Measurements from ENCODE around the gene ENHO.

The ENHO gene

DNA sequence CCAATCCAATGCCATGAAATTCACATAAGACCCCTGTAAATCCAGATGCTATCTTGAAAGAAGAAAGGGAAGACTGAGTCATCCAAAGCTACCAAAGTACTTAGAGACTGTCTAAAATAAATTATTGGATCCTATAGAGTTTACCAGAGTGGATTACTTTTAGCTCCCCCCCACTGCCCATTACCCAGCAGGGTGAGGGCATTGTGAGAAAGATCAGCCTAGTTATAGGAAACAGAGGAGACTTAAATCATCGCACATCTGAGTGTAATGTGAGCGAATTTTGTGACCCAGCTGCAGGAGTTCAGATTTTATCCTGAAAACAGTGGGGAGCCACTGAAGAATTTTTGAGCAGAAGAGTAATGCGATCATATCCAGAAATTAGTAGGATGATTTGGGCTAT lies 1.6 kb upstream of the ENHO start:
- DNase-seq (ENCODE audit: low read depth in 2 of 2), result no peak

DNA sequence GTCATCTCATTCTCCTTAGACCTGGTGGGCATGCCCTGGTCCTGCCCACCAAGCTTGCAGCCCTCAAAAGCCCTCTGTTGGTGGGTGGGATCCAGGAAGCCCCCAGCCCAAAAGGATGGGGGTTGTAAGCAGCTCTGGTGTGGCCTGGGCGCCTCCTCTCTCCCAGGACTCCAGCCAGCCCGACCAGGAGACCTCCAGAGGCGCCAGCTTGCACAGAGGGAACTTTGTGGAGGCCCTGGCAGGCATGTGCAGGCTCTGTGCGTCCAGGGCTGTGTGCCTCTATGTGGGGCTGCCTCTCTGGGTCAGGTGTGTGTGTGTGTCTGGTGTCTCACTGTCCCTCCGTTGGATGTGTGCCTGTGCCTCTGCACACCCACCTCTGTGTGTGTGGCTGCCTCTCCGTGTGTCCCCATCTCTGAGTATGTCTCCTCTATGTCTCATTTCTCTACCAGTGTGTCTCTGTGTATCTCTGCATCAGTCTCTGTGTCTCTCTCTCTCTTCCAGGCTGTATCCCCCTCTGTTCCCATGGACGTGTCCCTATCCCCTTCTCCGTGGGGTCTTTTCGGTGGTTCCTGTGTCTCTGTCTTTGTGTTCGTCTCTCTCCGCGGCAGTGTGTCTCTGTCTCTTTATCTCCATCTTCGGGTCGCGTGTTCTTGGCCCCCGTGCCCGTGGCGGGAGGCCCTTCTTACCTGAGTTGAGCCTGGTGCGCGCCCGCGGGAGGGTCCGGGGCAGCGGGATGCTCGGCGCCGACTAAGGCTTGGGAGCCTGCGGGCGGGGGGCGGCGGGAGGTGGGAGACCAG lies 501 bp downstream of the ENHO start:
- no peak for DNase-seq (ENCODE audit: low read depth in 2 of 2)

DNA sequence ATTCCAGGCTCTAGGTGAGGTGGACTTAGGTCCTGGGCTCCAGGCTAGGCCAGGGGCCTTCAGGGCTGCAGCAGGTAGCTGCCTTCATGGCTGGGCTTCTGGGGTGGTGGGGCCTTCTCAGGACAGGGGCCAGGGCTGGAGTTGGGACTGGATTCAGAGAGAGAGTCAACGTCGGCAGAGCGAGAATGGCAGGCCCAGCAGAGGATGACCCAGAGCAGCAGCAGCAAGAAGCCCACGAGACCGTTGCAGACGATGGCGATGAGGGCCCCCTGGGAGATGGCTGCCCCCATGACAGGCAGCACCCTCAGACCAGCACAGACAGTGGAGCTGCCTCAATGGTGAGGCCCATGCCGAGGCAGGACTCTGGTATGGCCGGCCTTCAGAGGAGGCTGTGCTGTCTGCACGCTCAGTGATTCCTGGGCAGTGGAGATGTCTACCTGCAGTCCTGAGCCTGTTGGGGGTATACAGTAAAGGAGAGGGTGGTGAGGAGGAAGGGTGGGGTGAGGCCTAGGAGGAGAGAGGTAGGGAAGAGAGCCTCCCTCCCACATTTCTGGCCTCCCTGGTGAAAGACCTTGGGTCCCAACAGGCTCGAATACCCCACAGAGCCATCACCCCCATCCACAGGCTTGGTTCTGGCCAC lies 1.3 kb downstream of the ENHO start:
- DNase-seq (ENCODE audit: low read depth in 2 of 2), result no peak

DNA sequence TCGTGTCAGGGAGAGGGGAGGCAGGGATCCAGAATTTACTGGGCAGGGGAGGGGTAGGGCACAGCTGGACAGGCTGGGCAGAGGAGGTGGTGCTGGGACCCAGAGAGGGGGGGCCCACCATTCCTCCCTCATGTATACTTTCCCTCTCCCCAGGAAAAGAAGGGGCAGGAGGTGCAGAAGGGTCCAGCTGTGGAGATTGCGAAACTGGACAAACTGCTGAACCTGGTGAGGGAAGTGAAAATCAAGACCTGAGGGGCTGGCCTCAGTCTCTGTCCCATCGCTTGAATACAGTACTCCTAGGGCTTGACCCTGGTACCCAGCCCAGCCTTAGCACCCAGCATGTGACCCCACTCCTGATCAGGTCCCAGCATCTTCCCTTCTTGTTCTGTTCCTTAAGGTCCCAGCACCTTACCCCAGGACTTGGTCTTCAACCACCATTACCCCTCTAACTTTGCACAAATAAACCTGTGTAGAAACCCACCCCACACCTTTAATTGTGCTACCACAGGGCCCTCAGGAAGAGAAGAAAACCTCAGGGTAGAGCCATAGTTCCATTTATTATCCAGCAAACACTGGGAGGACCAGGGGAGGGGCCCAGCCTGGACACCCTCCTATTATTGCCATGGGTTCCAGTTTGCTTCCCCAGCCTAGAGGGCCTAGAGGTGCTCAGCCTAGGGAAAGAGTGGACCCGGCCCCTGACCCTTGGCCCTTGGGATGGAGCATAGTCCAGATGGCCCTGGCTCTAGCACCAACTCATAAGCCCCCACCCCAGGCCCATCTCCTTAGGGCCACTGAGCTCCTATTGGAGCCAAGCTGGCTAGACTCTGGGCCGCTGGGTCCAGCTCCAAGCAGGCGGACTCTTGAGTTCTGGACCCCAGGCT lies 2.0 kb downstream of the ENHO start:
- no peak for DNase-seq (ENCODE audit: low read depth in 2 of 2)

DNA sequence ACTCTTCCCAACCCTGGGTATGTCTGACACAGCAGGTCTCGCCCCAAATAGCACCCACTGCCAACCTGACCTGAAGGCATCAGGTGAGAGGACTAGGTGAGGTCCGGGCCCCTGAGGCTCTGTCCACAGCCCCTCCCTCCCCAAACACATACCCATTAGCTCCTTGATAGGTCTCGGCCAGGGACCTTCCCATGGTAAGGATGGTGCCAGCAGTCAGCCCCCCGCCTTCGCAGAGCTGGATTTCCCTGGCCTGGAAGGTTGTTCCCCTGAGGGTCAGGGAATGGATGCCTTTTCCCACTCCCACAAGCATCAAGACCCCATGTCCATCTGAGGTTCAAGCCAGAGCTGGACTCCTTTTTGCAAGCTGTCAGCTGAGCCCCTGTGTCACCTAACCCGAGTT lies 2.7 kb downstream of the ENHO start:
- DNase-seq (ENCODE audit: low read depth in 2 of 2), result no peak

DNA sequence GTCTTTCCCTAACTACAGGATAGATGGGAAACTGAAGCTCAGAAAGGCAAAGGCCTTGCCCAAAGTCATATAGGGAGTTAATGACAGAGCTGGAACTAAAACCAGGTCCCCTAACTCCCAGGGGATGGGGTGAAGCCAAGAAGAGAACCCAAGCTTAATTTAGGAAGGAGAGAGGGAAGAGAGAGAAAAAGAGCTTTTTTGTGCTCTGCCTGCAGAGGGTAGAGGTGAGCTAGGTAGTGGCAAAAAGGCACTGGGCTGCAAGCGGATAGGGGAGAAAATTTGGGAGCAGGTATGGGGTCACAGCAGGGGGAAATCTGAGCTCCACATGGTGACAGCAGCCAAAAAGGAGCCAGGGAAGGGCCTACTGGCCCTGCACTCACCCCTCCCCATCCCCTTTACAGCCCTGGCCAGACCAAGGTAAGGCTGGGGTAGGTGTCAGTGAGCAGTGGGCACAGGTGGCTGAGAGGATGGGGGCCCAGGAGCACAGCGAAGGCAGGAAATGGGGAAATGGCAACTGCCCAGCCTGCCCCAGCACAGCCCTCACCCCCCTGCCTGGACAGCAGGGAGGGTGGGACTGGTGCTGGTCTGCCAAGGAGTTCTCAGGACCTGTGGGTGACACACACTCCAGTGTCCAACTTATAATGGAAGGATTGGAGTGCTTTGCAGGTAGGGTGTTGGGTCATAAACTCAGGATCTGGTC lies 3.3 kb downstream of the ENHO start:
- no peak for DNase-seq (ENCODE audit: low read depth in 2 of 2)

DNA sequence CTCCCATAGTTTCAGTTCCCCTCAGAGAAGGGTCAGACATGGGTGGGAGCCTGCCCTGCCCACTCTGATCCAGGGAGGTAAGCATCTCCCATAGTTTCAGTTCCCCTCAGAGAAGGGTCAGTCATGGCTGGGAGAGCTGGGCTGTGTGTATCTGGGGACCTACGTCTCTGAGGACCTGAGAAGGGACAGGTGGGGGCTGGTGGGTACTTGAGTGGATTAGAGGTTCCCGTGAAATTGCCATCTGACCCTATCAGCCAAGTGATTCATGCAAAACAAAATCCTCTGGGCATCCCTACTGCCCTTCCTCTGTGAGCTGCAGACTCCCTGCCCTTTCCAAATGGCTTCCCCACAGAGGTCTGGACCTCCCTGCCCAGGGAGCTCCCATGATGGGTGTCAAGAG lies 3.9 kb downstream of the ENHO start:
- DNase-seq (ENCODE audit: low read depth in 2 of 2), result no peak

DNA sequence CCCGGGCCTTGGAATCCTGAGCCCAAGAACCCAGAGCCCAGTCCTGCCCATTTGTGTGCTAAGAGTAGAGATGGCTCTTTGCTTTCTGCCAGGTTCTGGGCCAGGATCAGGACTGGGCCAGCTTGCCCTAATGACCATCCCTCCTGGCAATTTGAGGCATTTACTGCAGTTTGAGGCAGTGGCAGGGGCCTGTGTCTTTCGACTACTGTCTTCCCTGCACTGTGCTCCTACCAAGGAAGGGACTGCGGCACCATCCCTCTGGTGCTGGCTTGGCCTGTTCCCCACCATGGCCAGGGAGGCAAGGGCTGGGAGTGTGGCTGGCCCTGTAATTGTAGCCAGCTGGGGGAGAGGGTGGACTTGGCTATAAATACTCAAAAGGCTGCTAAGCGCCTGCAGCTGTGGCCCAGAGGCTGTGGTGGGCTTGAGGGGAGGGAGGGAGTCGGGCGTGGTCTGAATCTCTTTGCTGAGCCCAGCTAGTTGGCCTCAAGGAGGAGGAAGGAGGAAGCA lies 4.6 kb downstream of the ENHO start:
- no peak for DNase-seq (ENCODE audit: low read depth in 2 of 2)

DNA sequence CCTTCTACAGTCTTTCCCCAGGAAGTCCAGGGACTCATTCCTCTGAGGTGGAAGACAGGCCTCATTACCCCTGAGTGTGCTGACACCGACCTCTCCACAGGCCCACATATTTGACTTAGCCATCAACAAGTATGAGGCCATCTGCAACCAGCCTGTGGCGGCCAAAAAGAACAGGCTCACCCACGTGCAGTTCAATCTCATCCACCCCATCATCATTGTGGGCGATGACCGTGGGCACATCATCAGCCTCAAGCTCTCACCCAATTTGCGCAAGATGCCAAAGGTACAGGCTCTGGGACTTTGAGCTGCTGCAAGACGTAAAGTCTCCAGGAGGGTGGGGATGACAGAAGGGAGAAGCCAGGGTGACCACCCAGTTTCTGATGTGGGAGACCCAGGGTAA lies 5.6 kb downstream of the ENHO start:
- DNase-seq (ENCODE audit: low read depth in 2 of 2), result no peak

DNA sequence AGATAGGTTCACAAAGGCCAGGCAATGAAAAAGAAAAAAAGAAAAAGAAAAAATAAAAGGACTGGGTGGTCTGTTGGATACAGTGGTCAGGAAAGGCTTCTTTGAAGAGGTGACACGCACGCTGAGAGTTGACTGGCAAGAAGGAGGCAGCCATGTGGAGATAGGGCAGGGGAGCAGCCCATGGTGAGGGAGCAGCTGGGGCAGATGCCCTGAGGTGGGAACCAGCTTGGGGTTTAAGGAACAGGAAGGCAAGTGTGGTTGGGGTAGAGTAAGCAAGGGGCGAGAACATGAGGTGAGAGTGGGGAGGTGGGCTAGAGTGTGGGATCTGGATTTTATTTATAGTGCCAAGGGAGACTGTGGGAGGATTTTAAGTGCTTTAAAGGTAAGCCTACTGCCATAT lies 6.8 kb downstream of the ENHO start:
- DNase-seq (ENCODE audit: low read depth in 2 of 2), result no peak

DNA sequence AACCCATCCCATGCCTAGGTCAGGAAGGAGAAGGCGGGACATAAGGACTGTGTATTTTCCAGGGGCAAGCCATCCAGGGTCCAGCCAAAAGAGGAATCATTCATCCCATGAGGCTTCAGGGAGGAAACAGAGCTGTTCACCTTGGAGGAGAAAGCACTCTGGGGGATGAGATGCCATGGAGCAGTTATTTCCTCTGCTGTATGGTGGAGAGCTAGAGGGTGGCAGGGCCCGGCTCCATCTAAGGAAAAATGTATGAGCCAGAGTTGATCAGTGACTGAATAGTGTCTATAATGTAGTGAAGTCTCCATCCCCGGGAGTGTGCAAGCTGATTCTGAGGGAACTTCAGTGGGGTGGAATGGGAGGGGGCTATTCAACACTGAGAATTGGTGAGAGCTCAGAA lies 8.0 kb downstream of the ENHO start:
- no peak for DNase-seq (ENCODE audit: low read depth in 2 of 2)

DNA sequence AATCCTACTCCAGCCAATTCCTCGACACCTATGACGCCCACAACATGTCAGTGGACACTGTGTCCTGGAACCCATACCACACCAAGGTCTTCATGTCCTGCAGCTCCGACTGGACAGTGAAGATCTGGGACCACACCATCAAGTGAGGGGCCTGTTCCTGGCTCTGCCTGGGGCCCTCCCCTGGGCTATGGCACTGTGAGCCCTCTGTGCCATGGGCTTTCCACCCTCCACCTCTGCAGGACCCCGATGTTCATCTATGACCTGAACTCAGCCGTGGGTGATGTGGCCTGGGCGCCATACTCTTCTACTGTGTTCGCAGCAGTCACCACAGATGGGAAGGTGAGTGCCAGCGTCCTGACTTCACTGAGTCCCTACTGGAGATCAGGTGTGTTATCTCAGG lies 8.4 kb downstream of the ENHO start:
- no peak for DNase-seq (ENCODE audit: low read depth in 2 of 2)

DNA sequence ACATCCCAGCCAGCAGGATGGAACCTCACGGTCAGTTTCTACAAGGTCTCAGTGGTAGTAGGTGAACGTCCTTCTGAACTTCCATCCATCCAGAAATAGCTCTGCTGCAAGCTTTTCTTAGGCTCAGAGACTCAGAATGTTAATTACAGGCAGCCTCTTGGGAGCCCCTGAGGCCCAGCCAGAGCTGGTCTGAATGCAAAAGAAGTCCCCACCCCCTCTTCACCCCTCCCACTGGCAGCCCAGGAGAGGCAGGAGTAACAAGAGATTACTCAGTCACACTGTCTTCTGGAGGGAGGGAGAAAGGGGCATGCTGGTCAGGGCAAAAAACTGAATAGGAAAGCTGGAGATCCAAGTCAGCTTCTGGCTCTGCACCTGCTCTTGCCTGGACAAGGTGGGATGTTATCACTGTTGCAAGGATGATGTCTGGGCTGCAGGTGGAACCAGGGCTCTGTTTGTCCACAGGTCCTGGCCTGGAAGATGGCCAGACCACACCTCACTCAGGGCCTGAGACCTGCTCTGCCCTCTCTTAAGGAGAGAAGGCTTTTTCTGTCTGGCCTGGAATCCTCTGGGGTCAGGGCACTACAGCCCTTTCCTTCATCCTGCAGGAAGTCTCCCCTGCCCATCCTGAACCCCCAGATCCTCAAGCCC lies 9.1 kb downstream of the ENHO start:
- no peak for DNase-seq (ENCODE audit: low read depth in 2 of 2)

DNA sequence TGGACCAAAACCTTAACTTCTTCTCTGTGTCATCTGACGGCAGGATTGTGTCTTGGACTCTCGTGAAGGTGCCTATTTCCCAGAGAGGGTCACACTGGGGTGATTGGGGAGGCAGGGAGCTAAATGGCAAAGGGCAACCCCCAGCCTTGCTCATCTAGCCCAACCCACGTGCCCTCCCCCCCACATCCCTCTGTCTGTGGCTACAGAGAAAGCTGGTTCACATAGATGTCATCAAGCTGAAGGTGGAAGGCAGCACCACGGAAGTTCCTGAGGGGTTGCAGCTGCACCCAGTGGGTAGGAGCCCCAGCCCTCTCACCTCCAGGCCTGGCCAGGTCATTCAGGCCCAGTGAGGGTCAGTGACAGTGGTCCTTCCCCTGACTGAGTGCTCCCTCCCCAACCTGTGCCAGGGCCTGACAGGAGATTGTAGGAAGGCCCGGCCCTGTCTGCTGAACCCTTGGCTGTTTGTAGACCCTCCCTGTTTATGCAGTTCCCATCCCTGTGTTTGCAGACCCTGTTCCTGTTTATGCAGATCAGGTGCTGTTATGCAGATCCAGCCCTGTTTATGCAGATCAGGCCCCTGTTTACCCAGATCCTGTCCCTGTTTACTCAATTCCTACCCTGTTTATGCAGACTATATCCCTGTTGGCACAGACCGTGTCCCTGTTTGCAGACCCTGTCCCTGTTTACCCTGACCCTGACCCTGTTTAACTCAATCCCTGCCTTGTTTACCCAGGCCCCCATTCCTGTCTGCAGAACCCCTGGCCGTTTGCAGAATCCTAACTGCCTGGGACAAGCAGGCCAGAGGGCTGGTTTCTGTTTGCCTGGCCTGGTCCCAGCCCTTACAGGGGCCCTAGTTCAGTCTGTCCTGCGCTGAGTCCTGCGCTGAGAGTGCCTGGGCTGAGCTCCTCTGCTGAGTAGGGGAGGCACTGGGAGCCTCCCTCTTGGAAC lies 10.4 kb downstream of the ENHO start:
- DNase-seq (ENCODE audit: low read depth in 2 of 2), result no peak

DNA sequence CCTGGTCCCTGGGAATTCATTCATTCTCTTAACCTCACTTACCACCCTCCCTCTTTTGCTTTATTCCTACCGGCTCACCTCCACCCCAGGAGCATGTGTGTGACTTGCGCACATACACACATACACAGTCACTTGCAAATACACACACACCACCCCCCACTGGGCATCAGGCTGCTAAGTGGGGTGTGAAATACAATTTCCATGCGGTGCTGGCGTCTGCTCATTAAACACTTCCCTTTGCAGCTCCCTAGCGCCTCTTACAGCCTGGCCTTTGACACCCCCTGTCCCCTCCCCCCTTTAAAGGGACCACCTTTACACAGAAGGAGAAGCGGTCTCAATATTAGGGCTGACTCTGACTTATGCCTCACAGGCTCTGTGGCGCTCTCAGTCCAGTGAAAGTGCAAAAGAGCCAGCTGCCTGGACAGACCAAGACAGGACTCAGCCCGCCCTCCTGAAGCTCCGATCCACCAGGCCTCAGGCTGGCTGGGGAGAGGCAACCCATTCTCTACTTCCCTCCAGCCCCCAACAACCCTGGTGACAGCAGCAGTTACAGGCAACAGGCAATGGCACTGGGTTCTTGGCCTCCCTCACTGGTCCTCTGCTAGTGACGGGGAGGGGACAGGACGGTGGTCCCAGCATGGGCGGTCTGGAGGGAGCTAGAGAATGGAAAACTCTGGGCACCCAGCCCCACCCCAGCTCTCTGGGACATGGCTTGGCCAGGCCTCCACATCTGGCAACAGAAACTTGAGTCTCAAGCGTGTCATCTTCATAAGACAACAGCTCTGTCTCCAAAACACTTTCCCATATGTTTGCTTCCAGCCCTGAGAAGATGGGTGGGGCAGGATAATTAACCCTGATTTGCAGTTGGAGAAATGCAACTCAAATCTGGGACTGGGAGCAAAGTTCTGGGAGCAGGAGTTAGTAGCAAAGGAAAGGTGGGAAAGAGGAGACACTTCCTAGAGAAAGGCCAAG lies 12.0 kb downstream of the ENHO start:
- DNase-seq (ENCODE audit: low read depth in 2 of 2), result no peak

DNA sequence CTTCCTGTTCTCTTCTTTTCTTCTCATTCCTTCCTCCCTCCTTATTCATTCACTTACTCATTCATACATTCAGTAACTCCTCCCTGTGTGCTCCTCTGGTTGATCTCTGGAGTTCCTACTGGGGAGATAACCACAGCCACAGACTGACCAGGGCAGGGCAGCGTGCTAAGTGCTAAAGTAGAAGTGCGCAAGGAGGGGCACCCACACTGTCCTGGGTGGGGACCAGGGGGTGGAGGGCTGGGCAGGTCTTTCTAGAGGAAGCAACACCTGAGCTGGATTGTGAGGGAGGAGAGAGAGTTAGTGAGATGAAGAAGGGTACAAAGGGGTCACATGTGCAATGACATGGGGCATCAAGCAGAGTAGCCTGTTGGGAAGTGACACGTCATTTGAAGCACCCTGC lies 13.8 kb downstream of the ENHO start:
- DNase-seq (ENCODE audit: low read depth in 2 of 2), result no peak

DNA sequence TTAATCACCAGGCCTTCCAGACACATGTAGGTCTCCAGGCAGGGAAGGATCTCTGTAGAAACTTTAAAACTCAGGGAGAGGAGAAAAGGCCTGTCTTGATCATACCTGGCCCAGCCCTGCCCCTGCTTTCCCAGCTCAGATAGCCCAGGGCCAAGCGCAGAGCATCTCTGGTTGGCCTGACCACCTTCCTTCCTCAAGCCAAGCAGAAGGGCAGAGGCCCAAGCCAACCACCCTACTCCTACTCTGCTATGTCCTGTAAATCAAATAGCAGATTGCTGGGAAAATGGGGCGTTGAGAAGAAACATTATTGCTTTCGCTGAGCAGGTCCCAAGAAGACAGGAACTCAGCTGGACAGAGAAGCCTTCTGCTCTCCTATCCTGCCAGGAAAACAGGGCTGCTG lies 14.3 kb downstream of the ENHO start:
- no peak for DNase-seq (ENCODE audit: low read depth in 2 of 2)

DNA sequence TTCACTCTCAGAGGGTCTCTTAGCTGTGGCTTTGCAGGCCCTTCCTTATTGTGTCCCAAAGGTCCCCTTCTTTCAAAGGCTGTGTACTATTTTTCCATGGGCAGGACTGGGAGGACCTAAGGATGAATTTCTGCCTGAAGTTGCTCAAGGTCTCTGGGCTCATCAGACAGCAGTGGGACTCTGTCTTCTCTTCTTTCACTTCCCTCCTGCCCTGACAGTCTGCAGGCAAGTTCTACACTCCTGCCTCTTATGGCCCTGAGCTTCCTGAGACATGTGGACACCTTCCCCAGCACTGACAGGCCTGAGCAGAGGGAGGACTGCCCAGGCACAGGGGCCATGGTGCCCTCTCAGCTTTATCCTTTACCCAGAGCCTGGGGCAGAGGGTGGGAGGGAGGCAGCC lies 14.8 kb downstream of the ENHO start:
- no peak for DNase-seq (ENCODE audit: low read depth in 2 of 2)

DNA sequence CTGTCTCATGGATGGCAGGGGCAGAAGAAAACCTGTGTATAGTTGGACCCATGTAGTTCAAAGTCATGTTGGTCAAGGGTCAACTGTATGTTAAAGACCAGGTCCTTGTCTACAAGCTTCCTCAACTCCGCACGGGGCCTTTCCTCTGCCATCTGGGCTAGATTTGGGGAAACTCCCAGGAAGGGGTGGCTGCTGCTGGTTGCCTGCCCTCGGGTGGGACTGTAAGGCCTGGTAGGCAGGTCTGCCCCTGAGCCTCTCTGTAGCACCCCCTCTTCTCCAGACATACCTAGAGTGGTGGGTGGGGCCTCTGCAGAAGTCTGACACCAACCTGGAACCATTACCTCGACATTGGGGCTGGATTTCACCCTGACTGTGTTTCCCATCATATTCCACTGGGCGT lies 15.2 kb downstream of the ENHO start:
- no peak for DNase-seq (ENCODE audit: low read depth in 2 of 2)

All from stimulated activated CD8-positive, alpha-beta memory T cell treated with anti-CD3 and anti-CD28 coated beads, Interleukin-2, amount 100 ng/mL, for 48 hours (primary cell).